Kidney tubule cell (primary cell): ENCODE results near the gene GDPD5.
A peak's percentile ranks its signal among the peaks of the same experiment; 100 is the strongest.

ENCODE experiments used
- DNase-seq: peaks from one replicate; pipeline ENCODE4 v3.0.0-alpha.2; 2018; ENCODE audit warnings: low spot score

The GDPD5 gene

DNA sequence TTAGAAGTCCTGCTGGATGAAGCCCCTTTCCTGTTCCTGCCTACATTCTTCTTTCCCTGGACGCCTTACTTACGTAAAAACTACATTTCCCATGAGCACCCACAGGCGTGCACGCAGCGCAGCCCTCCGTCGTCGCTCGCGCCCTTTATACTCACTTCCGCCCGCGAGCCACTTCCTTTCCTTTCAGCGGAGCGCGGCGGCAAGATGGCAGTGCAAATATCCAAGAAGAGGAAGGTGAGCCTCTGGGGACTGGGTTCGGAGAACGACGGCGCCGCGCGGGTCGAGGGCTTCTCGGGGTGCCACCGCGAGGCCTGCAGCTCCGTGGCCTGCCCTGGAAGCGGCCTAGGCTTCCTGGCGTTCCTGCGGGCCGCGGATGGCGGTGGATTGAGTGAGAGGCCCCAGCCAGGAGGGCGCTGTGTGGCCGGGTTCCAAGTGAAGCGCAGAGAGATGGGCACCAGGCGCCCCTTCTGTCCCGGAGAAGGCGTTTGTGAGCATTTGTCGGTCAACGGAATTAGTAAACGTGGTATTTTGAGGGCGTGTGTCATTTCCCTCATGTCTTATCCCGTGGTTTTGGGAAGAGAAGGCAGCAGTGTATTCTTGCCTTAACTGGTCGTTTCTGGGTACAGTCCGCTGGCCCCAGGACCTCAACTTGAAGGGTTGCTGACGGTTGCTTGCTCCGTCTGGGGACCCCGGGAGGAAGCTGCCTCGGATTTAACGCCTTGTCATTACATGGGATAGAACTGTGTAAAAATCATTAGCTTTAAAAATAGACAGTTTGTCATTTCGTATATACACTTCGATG lies 126.2 kb downstream of the GDPD5 start, which contains the start of gene RPS3:
Gene RPS3, plus strand, starts transcription at position 175 of the 802 bp plus-strand sequence. Its CDS starts 30 bp downstream, at position 205.
- peak; percentile 92 for DNase-seq

DNA sequence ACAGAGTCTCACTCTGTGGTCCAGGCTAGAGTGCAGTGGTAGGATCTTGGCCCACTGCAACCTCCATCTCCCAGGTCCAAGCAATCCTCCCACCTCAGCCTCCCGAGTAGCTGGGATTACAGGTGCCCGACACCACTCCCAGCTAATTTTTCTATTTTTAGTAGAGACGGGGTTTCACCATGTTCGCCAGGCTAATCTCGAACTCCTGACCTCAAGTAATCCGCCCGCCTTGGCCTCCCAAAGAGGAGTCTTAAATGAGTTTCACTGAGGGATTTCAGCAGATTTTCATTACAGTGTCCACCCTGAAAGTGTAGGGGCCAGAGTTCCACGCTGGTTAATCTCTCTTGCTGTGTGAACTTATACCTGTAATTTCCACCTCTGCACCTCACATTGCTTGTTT lies 126.8 kb downstream of the GDPD5 start:
- no peak for DNase-seq

DNA sequence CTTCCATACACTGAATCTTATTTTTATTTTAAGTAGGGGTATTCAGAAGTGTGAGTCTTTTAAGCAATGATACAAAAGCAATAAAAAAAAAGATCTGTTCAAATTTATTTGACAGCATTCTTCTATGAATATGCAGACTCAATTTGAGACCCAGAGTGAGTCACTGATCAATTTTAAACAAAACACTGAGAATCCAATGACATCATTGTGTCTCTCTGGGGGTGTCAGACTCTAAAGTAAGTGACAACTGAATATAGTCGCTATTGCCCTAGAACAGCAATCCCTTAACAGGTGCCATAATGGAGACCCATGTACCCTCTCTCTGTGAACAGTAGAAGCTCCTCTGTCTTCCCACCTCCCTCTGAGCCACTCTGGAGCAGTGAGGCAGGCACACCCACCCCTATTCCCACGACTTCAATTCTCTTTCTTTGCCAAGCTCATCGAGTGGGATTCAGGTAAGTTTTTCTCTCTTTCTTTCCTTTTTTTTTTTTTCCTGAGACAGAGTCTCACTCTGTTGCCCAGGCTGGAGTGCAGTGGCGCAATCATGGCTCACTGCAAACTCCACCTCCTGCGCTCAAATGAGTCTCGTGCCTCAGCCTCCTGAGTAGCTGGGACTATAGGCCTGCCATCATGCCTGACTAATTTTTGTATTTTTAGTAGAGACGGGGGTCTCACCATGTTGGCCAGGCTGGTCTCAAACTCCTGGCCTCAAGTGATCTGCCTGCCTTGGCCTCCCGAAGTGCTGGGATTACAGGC lies 131.5 kb downstream of the GDPD5 start:
- DNase-seq = no peak

DNA sequence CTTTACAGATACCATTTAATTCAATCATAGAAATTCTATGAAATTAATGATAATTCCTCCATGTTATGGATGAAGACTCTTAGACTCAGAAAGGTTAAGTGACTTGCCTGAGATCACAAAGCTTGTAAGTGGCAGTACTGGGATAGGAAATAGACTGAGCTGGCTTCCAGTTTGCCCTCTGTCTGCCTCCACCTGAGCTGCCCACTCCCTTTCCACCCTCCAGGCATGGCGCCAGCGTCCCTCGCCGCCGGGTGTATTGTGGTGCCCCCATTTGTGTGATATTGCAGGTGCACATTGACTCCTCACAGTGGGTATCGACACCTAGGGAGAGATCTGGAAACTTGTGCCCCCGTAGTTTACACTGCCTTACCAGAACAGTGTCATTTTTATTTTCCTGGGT lies 135.8 kb downstream of the GDPD5 start:
- no peak for DNase-seq

DNA sequence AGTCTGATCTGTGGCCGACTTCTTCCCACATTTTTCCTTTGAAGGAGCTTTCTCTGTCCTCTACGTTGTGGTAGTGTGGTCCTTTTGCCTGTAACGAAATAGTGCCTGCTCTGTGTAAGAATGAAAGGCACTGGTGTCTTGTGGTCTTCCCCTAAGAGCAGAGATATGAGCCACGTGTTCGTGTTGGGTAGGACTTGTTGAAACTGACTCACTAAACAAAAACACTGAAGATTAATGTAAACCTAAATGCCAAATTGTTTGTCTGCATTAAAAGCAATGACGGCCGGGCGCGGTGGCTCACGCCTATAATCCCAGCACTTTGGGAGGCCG lies 136.5 kb downstream of the GDPD5 start:
- no peak for DNase-seq

DNA sequence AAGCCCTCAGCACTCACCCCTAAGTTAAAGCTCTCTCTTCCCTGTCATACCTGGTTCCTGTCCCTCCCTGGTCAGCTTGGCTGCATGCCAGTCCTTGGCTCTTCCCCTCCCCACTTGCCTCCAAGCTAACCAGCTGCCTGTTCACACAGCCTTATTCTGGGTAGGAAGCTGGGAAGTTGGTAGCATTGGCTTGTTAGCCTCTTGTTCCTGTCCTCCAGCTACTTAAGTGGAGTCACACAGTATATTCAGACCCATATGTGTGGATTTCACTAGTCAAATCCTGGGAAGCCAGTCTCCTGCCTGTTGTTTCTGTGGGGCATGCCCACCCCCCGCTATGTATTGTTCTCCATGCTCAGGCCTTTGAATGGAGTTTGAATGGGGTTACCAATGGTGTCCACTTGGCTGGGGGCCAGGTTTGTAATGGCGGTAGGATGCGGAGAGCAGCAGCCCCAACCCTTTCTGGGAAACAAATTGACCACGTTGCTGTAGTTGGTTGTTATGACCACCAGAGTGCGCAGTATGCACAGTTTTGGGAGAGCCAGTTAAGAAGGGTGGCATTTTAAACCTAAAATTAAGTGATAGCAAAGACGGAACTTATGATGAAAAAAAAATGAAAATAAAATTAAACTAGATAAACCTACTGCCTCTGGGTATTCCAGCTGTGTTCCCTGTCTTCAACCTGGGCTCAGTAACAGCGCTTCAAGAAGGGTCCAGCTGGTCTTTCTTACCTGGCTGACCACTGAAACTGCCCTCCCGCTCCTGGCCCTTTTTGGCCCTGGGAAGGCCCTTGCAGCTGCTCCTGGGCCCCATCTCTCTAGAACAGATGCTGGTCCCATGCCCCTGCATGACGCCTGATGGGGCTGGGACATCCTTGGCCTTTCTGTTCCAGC lies 137.1 kb downstream of the GDPD5 start:
- peak; percentile 77 for DNase-seq

DNA sequence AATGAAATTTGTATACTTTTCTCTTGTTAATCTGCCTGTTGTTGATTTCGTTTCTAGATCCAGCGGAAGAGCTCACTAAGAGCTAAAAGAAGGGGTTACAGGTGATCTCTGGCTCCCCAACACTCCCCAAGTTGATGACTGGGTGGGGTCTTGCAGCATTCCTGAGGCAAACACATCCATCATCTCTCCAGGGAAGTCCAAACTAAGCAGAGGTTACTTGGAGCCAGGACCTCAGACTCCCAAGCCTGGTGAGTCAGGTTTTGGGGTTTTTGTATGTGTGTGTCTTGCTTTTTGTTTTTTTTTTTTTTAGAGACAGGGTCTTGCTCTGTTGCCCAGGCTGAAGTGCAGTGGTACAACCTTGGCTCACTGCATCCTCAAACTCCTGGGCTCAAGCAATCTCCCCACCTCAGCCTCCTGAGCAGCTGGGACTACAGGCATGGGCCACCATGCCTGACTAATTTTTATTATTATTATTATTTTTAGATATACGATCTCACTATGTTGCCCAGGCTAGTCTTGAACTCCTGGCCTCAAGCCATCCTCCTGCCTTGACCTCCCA lies 137.9 kb downstream of the GDPD5 start:
- DNase-seq = no peak

DNA sequence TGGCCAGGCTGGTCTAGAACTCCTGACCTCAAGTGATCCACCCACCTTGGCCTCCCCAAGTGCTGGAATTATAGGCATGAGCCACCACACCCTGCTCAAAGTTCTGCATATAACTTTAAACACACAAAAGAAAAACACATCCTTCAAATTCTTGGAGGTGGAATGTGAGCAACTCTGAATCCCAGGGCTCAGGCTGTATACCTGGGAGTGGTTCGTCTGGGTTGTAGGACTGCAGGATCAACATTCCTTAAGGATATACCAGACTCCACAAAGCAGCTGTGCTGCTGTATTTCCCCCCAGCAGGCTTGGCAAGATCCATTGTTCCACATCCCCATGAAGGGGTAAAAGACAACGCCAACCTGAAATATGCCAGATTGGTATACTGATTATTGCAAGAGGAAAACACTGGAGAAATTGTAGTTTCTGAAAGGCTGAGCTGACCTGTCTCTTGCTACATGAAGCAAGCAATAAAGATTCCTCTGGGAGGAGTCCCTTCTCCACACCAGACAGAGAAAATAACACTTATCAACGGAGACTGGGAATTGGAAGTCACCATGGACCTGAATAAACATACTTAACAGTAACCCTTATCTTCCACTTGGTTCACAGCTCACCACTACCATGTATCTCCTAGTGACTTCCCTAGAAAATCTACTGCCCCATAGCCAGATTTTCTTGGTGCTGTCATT lies 138.7 kb downstream of the GDPD5 start:
- DNase-seq = peak; percentile 69
